Left ventricle myocardium superior (tissue), 1 donor: Measurements from ENCODE around the gene CDH15. TPM values are rescaled to one million over a fixed set of nuclear protein-coding genes. Genes with fewer than 3 reads are reported as not detected.

Experiments
- ATAC-seq: fragments of 200-7000 bp; cut with Tn5 transposase; one replicate; pipeline ENCODE4 v1.9.1; 2020; ENCODE audit warnings: mild to moderate bottlenecking, moderate library complexity
- DNase-seq: peaks from one replicate; pipeline ENCODE4 v3.0.0-alpha.2; 2020
- intact Hi-C: fragments of 100-400 bp; cut with micrococcal nuclease; formaldehyde crosslinking; loops from one replicate; pipeline ENCODE4 v1.11.0; 2022
- total RNA-seq: library from RNA; stranded (reverse); fragmentation: NEBNext Ultra II Directional; extraction: Animal tissue kit (Norgen Biotek cat#: 25700); gene quantifications from one replicate; pipeline ENCODE4 v1.2.1, GENCODE V29; 2021
- donor health status: DM: no; HTN: yes; CAD: no; lungs with severe emphysema.

CDH15 gene
- total RNA-seq, 1 donor from 2014 or later: not detected

DNA sequence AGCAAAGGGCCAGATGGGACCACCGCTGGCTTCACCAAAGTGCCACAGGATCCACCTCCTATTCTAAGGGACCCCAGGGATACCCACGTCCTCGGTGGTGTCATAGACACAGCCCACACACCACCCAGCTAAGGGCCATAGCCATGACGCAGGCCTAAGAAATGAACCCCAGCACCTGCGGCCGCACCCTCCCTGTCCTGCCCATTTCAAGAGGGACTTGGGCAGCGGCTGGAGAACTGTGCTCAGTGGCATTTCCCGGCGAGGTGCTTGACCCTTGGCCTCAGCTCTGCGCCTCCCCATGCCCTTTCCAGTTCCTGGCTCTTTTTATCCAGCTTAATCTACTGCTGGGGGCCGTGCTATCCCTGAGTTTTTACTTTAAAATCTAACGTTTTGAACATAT, 73.2 kb downstream of the CDH15 start:
- intact Hi-C loops: no loop called here
- ATAC-seq: no peak
- DNase-seq: no peak

Other genes starting within 250 kb of the CDH15 start
- gene CBFA2T3, start 194.5 kb upstream of the CDH15 start, total RNA-seq: 11.5 TPM
- 22.5 TPM for gene ACSF3, start 77.9 kb upstream of the CDH15 start, total RNA-seq
- gene SLC22A31, start 28.8 kb downstream of the CDH15 start, total RNA-seq: not detected
- gene ZNF778, start 46.0 kb downstream of the CDH15 start, total RNA-seq: 8.1 TPM